ENCODE data around the gene KLF13. TPM values are rescaled to one million over a fixed set of nuclear protein-coding genes. Genes with fewer than 3 reads are reported as not detected.
"Not testable (repeated sequence)": the region's sequence is repeated elsewhere in the genome, so short reads cannot be mapped to it uniquely, and the experiment has no call there.

KLF13 gene
- polyA plus RNA-seq, 4 donors: 63.4 to 84.7 (median 71.2) TPM

DNA sequence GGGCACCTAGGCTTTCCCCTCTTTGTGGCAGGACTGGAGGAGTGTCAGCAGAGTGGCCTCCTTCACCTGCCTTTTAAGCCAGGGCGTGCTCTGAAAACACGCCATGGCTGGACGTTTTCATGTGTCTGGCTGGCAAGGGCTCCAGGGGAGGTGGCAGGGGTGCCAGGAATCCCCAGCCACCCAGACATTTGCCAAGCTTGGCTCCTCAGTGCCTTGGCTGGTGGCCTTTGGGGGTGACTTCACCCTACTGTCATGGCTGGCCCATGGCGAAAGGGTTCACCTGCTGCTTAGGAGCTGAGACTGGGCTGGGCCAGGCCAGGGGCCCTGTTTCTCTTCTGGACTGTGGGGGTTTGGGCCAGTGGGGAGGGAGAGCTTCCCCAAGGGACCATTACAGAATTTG is 17.6 kb downstream of the KLF13 start:
- DNase-seq (ENCODE audit: low read depth in 4 of 4, low spot score in 2 of 4): no peak

DNA sequence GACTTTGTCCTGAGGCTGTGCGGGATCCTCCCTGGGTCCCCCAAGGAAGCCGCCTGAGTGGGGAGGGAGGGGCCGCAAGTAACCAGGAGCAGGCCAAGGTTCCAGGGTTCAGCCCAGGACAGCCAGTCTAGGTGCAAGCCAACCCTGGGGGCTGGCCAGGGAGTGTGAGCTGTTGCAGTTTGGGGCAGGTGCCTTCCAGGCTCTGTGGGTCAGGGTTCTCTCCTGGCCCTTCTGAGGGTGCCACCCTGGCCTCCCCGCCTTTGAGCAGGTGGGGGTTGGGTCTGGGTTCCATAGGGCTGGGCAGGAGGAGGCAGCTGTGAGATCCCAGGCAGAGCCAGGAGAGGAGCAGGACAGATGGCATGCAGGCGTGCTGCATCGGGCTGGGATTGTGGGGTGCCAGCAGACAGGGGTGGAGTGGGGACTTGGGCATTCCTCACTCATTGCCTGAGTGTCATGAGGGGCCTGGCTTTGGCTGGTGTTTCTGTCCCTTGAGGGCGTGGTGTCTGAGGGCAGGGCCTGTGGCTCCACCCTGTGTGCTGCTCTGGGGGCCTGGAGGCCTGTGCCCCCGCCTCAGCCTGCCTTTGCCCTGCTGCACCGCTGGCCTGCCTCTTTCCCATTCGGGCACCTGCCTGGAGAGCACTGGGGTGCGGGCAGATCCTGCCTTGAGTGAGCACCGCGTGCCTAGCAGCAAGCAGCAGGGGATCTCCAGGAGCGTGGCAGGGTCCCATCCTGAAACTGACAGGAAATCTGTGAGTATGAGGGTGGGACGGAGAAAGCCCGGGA is 18.4 kb downstream of the KLF13 start:
- DNase-seq (ENCODE audit: low read depth in 4 of 4, low spot score in 2 of 4): no peak

DNA sequence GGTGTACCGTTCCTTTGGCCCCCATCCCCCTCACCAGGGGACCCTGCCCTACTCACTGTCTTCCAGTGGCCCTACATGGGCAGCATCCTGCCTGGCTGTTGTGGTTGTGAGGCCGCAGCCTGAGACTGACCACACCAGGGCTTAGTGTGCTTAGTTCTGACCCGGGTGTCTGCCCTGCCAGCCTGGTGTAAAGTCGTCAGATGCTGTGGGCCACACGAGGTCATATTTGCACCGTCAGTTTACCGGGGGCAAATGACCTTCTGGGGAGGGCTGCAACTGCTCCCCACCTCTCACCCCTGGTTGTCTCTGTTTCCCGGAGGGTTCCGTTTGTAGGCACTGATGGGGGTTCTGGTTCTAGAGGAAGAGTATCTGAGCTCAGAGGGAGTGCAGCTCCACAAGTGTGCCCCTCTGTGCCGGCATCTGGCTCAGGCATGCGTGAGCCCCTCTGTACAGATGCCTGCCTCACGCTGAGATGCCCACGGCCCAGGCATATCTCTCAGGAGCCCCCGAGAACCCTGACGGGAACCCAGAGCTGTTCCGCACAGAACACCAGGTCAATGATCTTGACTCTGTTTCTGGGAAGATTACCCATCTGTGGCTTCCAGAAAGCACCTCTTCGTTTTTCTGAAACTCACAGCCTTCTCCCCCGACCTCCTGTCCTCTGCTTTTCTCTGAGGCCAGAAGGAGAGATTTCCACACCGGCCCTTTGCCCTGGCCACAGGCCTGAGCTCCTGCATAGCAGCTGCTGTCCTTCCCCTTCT is 19.2 kb downstream of the KLF13 start:
- DNase-seq (ENCODE audit: low read depth in 4 of 4, low spot score in 2 of 4): no peak

DNA sequence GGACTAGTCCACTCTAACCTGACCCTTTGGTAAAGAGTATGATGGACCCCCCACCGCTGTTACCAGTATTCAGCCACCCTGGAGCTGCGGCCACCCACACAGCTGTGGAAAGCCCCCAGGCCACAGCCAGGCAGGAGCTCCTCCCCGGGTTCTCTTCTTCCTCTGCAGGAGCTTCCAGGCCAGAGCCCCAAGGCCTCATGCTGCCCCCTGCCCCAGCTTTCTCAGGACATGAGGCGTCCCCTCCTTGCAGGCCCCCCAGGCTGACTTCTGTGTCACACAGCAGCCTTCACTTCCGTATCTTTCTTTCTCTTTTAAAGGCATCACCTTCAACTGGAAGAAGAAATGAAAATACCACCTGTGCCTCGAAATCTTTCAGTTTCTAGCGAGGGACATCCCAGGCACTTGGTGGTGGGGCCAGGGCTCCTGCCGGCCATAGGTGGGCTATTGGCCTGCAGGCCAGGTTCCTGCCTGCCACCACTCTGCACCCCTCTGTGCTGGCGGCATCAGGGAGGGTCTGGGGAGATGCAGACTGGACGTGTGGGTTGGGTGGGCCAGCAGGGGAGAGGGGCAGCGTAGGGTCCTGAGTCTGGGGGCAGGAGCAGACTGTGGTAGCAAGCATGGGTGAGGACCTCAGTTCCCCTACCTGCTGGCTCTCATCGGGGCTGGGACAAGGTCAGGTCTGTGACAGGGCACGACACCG is 19.9 kb downstream of the KLF13 start:
- no peak for DNase-seq (ENCODE audit: low read depth in 4 of 4, low spot score in 2 of 4)

DNA sequence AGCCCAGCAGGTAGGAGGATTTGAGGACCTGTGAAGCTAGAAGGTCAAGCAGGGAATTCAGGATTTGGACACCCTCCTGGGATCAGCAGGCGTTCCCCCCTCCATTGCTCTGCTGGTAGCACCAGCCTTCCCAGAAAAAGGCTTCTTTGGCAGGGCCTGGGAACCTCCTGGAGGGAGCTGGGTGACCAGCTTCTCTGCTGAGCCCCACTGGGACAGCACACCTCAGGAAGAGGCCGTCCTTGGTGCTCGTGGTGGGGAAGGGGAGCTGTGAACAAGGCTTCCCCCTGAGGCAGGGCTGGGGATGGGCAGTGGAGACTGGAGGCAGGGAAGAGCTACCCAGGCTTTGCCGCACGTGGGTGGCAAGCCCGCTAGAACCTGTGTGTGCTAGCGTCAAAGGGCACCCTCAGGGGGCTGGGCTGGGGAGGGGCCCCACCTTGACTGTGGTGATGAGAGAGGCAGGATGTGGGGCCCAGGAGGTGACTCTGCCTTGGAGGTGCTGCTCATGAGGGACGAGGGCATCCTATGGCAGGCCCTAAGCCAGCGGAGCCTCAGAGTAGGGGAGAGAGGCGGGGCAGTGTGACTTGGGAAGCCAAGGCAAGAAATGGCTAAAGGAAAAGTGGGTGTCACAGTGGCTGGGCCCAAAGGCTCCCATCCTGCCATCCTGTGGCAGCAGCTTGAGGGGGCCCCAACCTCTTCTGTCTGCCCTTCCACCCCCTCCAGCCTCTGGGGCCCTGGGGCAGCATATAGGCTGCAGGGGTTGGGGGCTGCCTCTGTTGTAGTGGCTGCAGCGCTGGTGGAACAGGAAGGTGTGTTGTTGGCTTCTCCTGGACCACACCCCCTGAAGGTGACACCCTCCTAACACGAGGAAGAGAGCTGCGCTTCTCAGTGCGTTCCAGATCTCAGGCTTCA is 20.7 kb downstream of the KLF13 start:
- no peak for DNase-seq (ENCODE audit: low read depth in 4 of 4, low spot score in 2 of 4)

DNA sequence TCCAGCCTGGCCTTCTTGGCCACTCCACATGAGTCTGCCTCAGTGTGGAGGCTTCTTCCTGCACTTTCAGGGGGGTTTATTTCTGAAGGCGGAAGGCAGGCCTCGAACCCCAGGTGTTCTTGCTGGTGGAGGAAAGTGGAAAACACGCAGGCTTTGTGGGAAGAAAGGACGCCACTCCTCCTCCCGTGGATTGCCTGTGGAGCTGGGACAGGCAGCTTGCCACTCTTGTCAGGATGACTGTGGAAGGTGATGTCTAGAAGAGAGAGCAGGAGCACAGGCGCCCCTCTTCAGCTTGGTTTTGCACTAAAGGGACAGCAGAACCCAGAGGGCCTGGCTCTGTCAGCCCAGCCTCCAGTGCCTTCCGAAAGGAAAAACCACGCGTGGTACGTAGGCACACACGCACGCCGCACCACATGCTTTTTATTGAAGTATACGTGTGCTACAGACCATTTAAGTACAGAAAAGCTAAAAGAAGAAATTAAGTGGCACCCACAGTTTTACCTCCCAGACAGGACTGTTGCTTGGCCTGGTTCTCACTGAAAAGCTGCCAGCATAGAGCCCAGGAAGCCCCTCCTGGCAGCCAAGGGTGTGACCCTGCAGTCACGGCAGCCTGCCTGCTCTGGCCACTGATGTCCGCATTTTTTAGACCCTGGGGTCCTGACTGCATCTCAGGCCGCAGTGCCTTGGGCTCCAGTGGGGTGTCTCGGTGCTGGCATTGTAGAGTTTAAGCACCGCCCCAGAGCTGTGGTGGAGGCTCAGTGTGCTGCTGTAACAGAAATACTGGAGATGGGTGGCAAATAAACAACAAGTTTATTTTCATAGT is 21.6 kb downstream of the KLF13 start:
- DNase-seq (ENCODE audit: low read depth in 4 of 4, low spot score in 2 of 4): no peak

DNA sequence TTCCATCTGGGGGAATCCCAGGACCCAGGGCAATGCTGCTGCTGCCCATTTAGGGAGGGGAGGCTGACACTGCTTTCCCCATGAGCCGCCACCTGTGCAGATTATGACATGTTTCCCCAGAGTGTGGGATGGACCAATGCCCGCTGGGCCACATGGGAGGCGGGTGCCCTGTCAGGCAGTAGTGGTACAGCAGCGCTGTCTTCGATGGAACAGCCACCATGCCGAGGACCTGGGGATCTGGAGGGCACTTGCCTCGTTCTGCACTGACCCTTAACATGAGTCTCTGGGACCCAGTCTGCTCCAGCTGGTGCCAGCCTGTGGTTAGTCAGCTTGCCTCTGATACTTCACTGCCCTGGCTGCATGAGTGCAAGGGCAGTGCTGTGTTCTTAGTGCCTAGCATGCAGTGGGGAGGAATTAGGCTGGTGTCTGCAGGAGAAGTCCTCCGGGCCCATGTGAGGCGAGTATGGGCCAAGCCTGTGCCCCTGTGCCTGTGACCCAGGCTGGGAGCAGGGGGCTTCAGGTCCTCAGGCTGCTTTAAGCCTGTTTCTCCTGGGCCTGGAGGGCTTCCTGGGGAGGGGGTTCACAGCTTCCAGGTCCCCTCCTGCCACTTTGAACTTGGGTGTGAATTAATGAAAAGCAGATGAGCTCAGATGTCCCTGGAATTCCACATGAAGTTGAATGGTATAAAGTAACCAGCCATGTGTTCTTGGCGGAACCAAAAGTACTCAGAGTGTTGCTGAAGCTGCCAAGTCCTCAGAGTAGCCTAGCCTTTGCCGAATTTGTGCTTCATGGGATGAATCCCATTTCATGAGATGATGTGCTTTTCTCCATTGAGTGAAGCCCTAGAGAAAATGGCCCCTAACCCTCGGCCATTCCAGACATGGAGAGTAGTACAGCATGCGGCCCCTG is 22.9 kb downstream of the KLF13 start:
- no peak for DNase-seq (ENCODE audit: low read depth in 4 of 4, low spot score in 2 of 4)

GRCh38 chr15:31350771-31351170 is 24.1 kb downstream of the KLF13 start:
- DNase-seq (ENCODE audit: low read depth in 4 of 4, low spot score in 2 of 4): no peak

DNA sequence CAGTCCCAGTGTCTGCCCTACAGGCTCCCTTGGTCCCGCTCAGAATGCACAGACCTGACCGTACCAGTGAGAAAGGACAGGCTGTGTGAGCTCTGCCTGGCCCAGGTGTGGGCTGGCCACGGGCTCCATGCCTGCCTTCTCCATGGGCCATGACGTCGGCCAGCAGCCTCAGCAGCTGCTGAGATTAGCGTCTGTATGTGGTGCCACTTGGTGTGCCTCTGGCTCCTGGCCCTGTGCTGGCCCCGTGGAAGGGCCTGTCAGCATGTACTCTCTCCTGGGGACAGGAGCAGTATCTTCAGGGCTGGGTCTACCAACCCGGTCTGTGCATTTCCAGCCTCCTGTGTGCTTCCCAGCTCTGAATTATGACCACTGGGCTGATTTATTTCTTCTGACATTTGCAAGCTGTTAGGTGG is 25.7 kb downstream of the KLF13 start:
- no peak for DNase-seq (ENCODE audit: low read depth in 4 of 4, low spot score in 2 of 4)

DNA sequence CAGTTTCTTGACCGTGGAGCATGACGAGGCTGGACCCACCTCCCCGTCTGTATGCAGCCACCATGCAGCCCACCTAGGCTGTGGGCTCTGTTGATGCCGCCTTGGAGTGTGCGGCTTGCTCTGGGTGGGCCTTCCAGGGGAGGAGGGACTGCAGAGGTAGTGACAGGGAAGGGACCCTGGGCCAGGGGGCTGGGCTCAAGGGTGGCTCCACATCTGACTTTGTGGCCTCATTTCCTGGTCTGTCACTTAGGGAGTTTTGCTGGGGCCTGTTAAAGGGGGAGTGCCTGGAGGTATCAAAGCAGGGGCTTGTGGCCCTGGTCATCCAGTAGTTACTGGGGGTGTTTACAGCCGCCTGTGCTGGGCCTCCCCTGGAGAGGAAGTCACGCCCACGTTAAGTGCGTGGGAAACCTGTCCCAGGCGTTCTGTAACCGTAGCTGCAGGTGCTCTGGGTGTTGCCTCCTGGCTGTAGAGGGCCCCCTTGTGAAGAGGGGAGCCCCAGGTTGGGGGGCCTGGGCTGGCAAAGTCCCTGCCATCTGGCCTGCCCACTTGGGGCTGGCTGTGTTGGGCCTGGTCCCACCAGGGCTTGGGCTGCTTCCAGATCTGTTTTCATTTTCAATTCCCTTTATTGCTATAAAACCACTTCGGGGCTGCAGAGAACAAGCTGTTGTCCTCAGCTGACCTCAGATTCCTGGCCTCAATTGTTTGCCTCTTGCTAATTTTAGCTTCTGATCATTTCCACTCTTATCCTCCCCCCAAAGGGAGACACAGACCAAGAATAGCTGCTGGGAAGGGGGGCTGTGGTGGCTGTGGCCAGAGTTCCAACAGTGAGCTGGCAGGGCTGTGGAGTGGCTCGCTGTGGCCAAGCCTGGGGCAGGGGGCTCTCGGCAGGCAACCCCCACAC is 26.5 kb downstream of the KLF13 start:
- no peak for DNase-seq (ENCODE audit: low read depth in 4 of 4, low spot score in 2 of 4)

DNA sequence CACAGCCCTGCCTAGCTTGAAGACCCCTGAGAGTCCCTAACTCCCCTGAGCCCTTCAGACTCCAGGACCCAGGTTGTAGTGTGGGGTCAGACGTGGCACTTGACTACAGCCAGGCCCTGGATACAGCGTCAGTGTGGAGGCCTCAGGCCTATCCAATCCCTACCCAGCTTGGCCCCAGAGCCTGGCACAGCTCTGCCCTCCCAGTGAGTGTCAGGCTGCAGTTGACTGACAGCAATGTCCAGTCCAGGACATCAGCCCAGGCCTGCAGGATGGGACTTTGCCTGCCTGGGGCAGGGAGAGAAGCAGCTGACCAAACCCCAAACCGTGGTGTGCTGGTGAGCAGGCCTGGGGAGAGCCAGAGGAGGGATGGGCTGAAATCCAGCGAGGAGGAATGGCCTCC is 27.3 kb downstream of the KLF13 start:
- DNase-seq (ENCODE audit: low read depth in 4 of 4, low spot score in 2 of 4): no peak

DNA sequence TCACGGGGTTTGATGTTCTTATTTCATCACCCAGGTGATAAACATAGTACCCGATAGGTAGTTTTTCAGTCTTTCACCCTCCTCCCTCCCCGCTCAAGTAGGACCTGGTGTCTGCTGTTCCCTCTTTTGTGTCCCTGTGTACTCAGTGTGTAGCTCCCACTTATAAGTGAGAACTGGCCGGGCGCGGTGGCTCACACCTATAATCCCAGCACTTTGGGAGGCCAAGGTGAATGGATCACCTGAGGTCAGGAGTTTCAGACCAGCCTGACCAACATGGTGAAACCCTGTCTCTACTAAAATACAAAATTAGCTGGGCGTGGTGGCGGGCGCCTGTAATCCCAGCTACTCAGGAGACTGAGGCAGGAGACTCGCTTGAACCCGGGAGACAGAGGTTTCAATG is 29.5 kb downstream of the KLF13 start:
- DNase-seq (ENCODE audit: low read depth in 4 of 4, low spot score in 2 of 4): not testable (repeated sequence)

DNA sequence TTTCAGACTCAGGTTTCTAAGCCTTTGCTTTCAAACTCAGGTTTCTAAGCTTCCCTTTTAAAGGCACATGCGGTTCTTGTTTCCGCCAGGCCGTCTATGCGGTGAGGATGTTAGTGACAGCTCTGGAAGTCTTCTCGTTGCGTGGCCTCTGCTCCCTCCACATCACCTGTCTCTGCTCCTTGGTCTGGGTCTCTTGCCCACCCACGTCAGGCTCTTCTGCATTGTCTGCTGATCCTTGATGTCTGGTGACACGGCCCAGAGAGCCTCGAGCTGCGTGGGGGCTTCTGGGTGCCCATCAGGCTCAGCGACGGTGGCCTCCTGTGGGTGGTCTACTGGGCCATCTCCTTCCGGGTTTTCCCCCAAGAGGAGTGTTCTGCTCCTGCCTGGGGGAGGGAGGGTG is 30.5 kb downstream of the KLF13 start:
- no peak for DNase-seq (ENCODE audit: low read depth in 4 of 4, low spot score in 2 of 4)

DNA sequence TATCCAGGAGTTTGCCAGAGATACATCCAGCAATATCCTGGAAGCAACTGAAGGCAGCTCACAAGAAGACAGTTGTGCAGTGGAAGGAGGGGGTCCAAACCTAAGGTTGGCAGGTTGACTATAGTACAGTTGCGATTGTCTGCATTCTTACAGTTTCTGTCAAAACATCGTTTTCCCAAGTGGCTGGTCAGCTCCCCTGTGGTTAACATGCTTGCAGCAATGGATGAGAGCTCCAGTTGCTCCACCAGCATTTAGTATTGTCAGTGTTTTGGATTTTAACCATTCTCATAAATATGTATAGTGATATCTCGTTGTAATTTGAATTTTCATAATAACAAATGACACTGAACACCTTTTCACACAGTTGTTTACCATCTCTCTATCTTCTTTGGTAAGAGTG is 31.5 kb downstream of the KLF13 start:
- no peak for DNase-seq (ENCODE audit: low read depth in 4 of 4, low spot score in 2 of 4)

GRCh38 chr15:31358957-31359701 is 32.5 kb downstream of the KLF13 start:
- no peak for DNase-seq (ENCODE audit: low read depth in 4 of 4, low spot score in 2 of 4)

GRCh38 chr15:31359702-31360111 is 33.1 kb downstream of the KLF13 start:
- DNase-seq (ENCODE audit: low read depth in 4 of 4, low spot score in 2 of 4): no peak

DNA sequence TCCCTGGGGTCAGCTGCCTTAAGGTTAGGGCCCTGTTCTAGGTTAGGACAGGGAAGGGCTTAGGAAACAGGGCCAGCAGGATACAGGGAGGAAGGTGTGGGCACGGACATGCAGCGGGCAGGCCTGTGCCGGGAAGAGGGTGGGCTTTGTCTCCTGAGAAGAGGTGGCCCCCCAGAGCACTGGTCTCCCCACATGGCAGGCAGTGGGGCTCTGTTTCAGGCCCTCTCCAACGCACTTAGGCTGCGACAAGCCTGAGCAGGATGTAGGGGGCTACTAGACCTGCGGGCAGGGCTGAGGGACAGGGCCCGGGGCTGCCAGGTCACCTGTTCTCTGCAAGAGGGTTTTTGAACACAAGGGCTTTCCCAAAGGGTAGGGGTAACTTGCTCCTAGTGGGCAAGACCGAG is 33.5 kb downstream of the KLF13 start:
- no peak for DNase-seq (ENCODE audit: low read depth in 4 of 4, low spot score in 2 of 4)

All from left renal cortex interstitium (tissue), 4 donors.